PC-9 (cell line): Measurements from ENCODE around the gene EBF4.

Experiments used
- EZH2 ChIP-seq: fragments of 200-600 bp; sonication (generic); IDR thresholded peaks from 2 replicates; pipeline ENCODE4 v1.8.0; 2017; ENCODE audit warnings: antibody characterized with exemption, low read depth
- TF ChIP-seq, protein P1 (sequence below): fragments of 200-600 bp; sonication (generic); conservative IDR thresholded peaks from 2 replicates; pipeline ENCODE4 v1.6.1; 2017; ENCODE audit warnings: mixed run types, antibody characterized with exemption, mild to moderate bottlenecking, moderate library complexity

DNA sequence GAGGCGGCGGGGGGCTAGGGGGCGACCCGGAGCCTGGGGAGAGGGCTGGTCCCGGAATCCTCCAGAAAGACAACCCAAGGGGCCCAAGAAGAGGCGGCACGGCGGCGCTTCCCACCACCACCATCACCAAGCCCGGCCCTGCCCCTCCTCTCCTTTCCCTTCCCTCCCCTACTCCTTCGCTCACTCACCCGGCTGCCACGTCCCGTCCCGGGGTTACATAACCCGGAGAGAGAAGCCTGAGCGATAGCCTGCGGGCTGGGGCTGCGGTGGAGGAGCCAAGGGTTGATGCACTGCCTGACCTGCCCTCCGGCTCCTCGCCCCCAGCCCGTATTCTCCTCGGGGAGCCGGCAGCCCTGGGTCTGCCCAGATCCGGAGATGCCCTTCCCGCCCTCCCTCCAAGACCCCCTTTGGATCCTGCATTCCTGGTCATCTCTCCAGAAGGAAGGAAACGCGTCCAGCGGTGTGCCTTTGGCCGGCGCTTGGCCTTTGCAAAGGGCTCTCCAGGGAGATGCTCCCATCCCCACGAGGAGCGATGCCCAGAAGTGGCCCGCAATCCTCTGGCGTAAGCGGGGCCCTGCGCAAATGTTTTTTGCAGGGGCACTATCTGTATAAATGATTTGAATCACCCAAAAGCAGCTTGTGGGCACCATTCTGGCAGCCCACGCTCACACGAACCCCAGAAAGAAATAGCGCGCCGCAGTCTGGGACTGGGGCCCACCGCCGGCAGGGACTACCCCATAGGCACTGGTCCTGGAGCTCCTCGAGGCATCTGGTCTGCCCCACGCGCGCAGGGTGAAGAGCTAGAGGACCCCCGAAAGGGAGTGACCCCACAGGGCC, 112.5 kb downstream of the EBF4 start:
- TF ChIP-seq, protein P1, sequence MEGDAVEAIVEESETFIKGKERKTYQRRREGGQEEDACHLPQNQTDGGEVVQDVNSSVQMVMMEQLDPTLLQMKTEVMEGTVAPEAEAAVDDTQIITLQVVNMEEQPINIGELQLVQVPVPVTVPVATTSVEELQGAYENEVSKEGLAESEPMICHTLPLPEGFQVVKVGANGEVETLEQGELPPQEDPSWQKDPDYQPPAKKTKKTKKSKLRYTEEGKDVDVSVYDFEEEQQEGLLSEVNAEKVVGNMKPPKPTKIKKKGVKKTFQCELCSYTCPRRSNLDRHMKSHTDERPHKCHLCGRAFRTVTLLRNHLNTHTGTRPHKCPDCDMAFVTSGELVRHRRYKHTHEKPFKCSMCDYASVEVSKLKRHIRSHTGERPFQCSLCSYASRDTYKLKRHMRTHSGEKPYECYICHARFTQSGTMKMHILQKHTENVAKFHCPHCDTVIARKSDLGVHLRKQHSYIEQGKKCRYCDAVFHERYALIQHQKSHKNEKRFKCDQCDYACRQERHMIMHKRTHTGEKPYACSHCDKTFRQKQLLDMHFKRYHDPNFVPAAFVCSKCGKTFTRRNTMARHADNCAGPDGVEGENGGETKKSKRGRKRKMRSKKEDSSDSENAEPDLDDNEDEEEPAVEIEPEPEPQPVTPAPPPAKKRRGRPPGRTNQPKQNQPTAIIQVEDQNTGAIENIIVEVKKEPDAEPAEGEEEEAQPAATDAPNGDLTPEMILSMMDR: no peak
- no peak for TF ChIP-seq EZH2
